ENCODE measurements around the gene CCHCR1.

- peak in 1 of 3 donors; percentile 49 for TF ChIP-seq POLR2AphosphoS5 (IDR thresholded peaks at IDR 0.05)
- TF ChIP-seq POLR2A (IDR thresholded peaks at IDR 0.05), result peak in 1 of 2 donors; percentile 17
- TF ChIP-seq CTCF (IDR thresholded peaks at IDR 0.05), result no peak
These were observed 699 bp upstream of the CCHCR1 start, which contains the start of gene TCF19 for GRCh38 chr6:31158140-31158862.
